HCT116 (cell line): ENCODE measurements around the gene SORL1. TPM values are rescaled to one million over a fixed set of nuclear protein-coding genes. Genes with fewer than 3 reads are reported as not detected.

Source experiments
- ATAC-seq: fragments of 200-7000 bp; cut with Tn5 transposase; 2 replicates; pipeline ENCODE4 v1.9.1; 2020; ENCODE audit warnings: mild to moderate bottlenecking, moderate library complexity
- BruUV-seq: library from RNA; stranded (reverse); fragments of 400-500 nt; replicated peaks from 2 replicates; lab custom pipeline; 2021; lab: Mats Ljungman, UMichigan
- CTCF ChIA-PET: fragments of 300-600 bp; sonication (Branson Sonifier 250); formaldehyde crosslinking; loops from one replicate; lab custom pipeline; 2021; ENCODE audit warnings: antibody characterized with exemption; lab: Charles Lee
- POLR2A ChIA-PET: fragments of 300-600, 350-600 bp; sonication (Branson Sonifier 250); formaldehyde crosslinking; loops from one replicate; lab custom pipeline; 2021; ENCODE audit warnings: antibody characterized with exemption; lab: Charles Lee
- RAD21 ChIA-PET, 2 experiments: fragments of 300-600 bp; sonication (Branson Sonifier 250); formaldehyde crosslinking; loops; one replicate each; lab custom pipeline; 2023; ENCODE audit warnings: low total read pairs in 2 of 2; ENCODE audit not compliant: uncharacterized antibody in 2 of 2, unreplicated experiment in 2 of 2, low non-redundant PET in 1 of 2; lab: Charles Lee
- DNase-seq: peaks from one replicate; pipeline ENCODE4 v3.0.0-alpha.2; 2010; ENCODE audit warnings: low read depth, low spot score
- H2AFZ ChIP-seq: fragments of 200-600 bp; shearing (Covaris generic), sonication (generic); 2 replicates; pipeline ENCODE4 v1.6.1; 2017; ENCODE audit warnings: low read depth, mixed run types, mixed read lengths, antibody characterized with exemption, low read length; ENCODE audit not compliant: poor library complexity, severe bottlenecking
- H3K27ac ChIP-seq: 2 replicates; pipeline ENCODE4 v1.5.1; 2012; ENCODE audit warnings: low read depth, low read length
- H3K27me3 ChIP-seq: fragments of 200-600 bp; sonication (generic); 2 replicates; pipeline ENCODE4 v1.6.1; 2016; ENCODE audit warnings: mixed run types, low read length, mixed read lengths; ENCODE audit not compliant: insufficient read depth
- H3K36me3 ChIP-seq, 2 experiments: fragments of 200-500 bp in 1 of 2; fragments of 200-600 bp in 1 of 2; sonication (Bioruptor generic) in 1 of 2; sonication (generic) in 1 of 2; 2 replicates each; pipeline versions ENCODE4 v1.5.1 to v1.6.1; 2014 to 2016; ENCODE audit warnings: low read length in 2 of 2, inconsistent platforms in 1 of 2, mixed read lengths in 1 of 2, mixed run types in 1 of 2; ENCODE audit not compliant: insufficient read depth in 2 of 2, control insufficient read depth in 1 of 2
- H3K4me1 ChIP-seq, 2 experiments: fragments of 200-600 bp in 1 of 2; sonication (generic) in 1 of 2; 2 replicates each; pipeline versions ENCODE4 v1.5.1 to v1.6.1; 2012 to 2017; ENCODE audit warnings: low read length in 2 of 2, inconsistent platforms in 1 of 2, mild to moderate bottlenecking in 1 of 2, mixed read lengths in 1 of 2, mixed run types in 1 of 2, moderate library complexity in 1 of 2; ENCODE audit not compliant: insufficient read depth in 2 of 2, control insufficient read depth in 1 of 2
- H3K4me2 ChIP-seq: fragments of 200-600 bp; sonication (generic); 2 replicates; pipeline ENCODE4 v1.6.1; 2017; ENCODE audit warnings: mixed run types, low read length, mixed read lengths
- H3K4me3 ChIP-seq, 2 experiments: fragments of 200-600 bp in 1 of 2; sonication (generic) in 1 of 2; replicated peaks in 1 of 2; 2 replicates each; pipeline ENCODE4 v1.5.1; 2011 to 2016; ENCODE audit warnings: low read length in 2 of 2, control low read depth in 1 of 2, low read depth in 1 of 2, mild to moderate bottlenecking in 1 of 2, mixed read lengths in 1 of 2, mixed run types in 1 of 2
- H3K79me2 ChIP-seq: fragments of 200-600 bp; sonication (generic); 2 replicates; pipeline ENCODE4 v1.6.1; 2017; ENCODE audit warnings: mild to moderate bottlenecking, mixed run types, low read length, moderate library complexity, mixed read lengths; ENCODE audit not compliant: insufficient read depth
- H3K9ac ChIP-seq: fragments of 200-600 bp; sonication (generic); 2 replicates; pipeline ENCODE4 v1.6.1; 2016; ENCODE audit warnings: low read length, mixed read lengths
- H3K9me2 ChIP-seq: fragments of 200-600 bp; sonication (generic), shearing (Covaris generic); 2 replicates; pipeline ENCODE4 v1.6.1; 2017; ENCODE audit warnings: mixed run types, mild to moderate bottlenecking, moderate library complexity; ENCODE audit not compliant: insufficient read depth
- H3K9me3 ChIP-seq, 2 experiments: fragments of 200-500 bp in 1 of 2; fragments of 200-600 bp in 1 of 2; sonication (Bioruptor generic) in 1 of 2; sonication (generic) in 1 of 2; 2 replicates each; pipeline ENCODE4 v1.6.1; 2014 to 2017; ENCODE audit warnings: low read length in 2 of 2, mixed read lengths in 2 of 2, inconsistent platforms in 1 of 2, low read depth in 1 of 2, mild to moderate bottlenecking in 1 of 2, mixed run types in 1 of 2, moderate library complexity in 1 of 2; ENCODE audit not compliant: control insufficient read depth in 1 of 2, insufficient read depth in 1 of 2
- H4K20me1 ChIP-seq: fragments of 200-600 bp; sonication (generic), shearing (Covaris generic); 2 replicates; pipeline ENCODE4 v1.6.1; 2017; ENCODE audit warnings: mixed run types, mild to moderate bottlenecking, moderate library complexity; ENCODE audit not compliant: insufficient read depth
- ATF3 ChIP-seq: IDR thresholded peaks from 2 replicates; pipeline ENCODE4 v1.6.1; 2012
- CBX3 ChIP-seq: IDR thresholded peaks from 2 replicates; pipeline ENCODE4 v1.6.1; 2012; ENCODE audit warnings: low read depth
- CTCF ChIP-seq, 3 experiments: fragments of 200-600 bp in 1 of 3; sonication (generic) in 1 of 3; IDR thresholded peaks in 2 of 3; conservative IDR thresholded peaks in 1 of 3; 2 replicates each; pipeline ENCODE4 v1.5.1; 2012 to 2017; ENCODE audit warnings: low read depth in 2 of 3, low read length in 2 of 3, antibody characterized with exemption in 1 of 3, borderline replicate concordance in 1 of 3, control low read depth in 1 of 3, mild to moderate bottlenecking in 1 of 3, mixed read lengths in 1 of 3, mixed run types in 1 of 3, moderate library complexity in 1 of 3; ENCODE audit not compliant: insufficient read depth in 1 of 3
- ELF1 ChIP-seq: IDR thresholded peaks from 2 replicates; pipeline ENCODE4 v1.6.1; 2012; ENCODE audit warnings: low read depth, borderline replicate concordance
- EZH2 ChIP-seq: fragments of 200-600 bp; sonication (generic); IDR thresholded peaks from 2 replicates; pipeline ENCODE4 v1.6.1; 2017; ENCODE audit warnings: antibody characterized with exemption, mixed run types
- FOSL1 ChIP-seq: IDR thresholded peaks from 2 replicates; pipeline ENCODE4 v1.6.1; 2012; ENCODE audit warnings: low read depth
- JUND ChIP-seq: IDR thresholded peaks from 2 replicates; pipeline ENCODE4 v1.6.1; 2012
- MAX ChIP-seq: IDR thresholded peaks from 2 replicates; pipeline ENCODE4 v1.6.1; 2012
- POLR2A ChIP-seq: IDR thresholded peaks from 2 replicates; pipeline ENCODE4 v1.7.0; 2011; ENCODE audit warnings: borderline replicate concordance; ENCODE audit not compliant: insufficient read depth, insufficient read length; ENCODE audit errors: extremely low read depth
- RAD21 ChIP-seq: IDR thresholded peaks from 2 replicates; pipeline ENCODE4 v1.6.1; 2012; ENCODE audit warnings: low read depth, mild to moderate bottlenecking
- SIN3A ChIP-seq: IDR thresholded peaks from 2 replicates; pipeline ENCODE4 v1.6.1; 2012; ENCODE audit warnings: low read depth
- SP1 ChIP-seq: IDR thresholded peaks from 2 replicates; pipeline ENCODE4 v1.6.1; 2012; ENCODE audit warnings: low read depth
- SRF ChIP-seq: IDR thresholded peaks from 2 replicates; pipeline ENCODE4 v1.6.1; 2012; ENCODE audit warnings: low read depth
- YY1 ChIP-seq: IDR thresholded peaks from 2 replicates; pipeline ENCODE4 v1.6.1; 2011; ENCODE audit warnings: low read length, low read depth, moderate library complexity, mild to moderate bottlenecking; ENCODE audit not compliant: insufficient replicate concordance; ENCODE audit errors: extremely low read depth
- ZBTB33 ChIP-seq: IDR thresholded peaks from 2 replicates; pipeline ENCODE4 v1.6.1; 2011; ENCODE audit warnings: mild to moderate bottlenecking, low read length, moderate library complexity; ENCODE audit not compliant: insufficient replicate concordance; ENCODE audit errors: extremely low read depth
- ZNF274 ChIP-seq: fragments of 200-500 bp; sonication (Bioruptor generic); IDR thresholded peaks from 2 replicates; pipeline ENCODE4 v1.6.1; 2014; ENCODE audit warnings: mild to moderate bottlenecking, low read depth, low read length, inconsistent platforms
- intact Hi-C: fragments of 100-400 bp; cut with micrococcal nuclease; formaldehyde crosslinking; loops from 2 replicates; pipeline ENCODE4 v1.10.0; 2022
- total RNA-seq: library from RNA; stranded (reverse); gene quantifications from one replicate; pipeline ENCODE4 v1.2.1, GENCODE V29; 2021; ENCODE audit not compliant: unreplicated experiment

The SORL1 gene
- total RNA-seq, 1 experiment from 2014 or later = 17.4 TPM

- intact Hi-C loops = no loop called here
- BruUV-seq = no TSS peak
- TF ChIP-seq SIN3A = no peak
- TF ChIP-seq SRF = no peak
- peak; percentile 43; the same call in 1 of the 2 replicates for TF ChIP-seq JUND
- TF ChIP-seq SP1 = no peak
- no peak for TF ChIP-seq ATF3
- peak; percentile 42; the same call in 1 of the 2 replicates for TF ChIP-seq FOSL1
- peak; percentile 37; the same call in 1 of the 2 replicates for TF ChIP-seq CBX3
- TF ChIP-seq ELF1 = no peak
- TF ChIP-seq CTCF (IDR thresholded peaks at IDR 0.05 in 2 of 3, conservative IDR thresholded peaks at IDR 0.05 in 1 of 3; ENCODE audit: borderline replicate concordance in 1 of 3, insufficient read depth in 1 of 3, low read depth in 2 of 3, low read length in 2 of 3) = no peak
- TF ChIP-seq YY1 = no peak
- no peak for TF ChIP-seq ZBTB33
- TF ChIP-seq POLR2A = no peak
- no peak for TF ChIP-seq ZNF274
- TF ChIP-seq EZH2 = no peak
- no peak for TF ChIP-seq RAD21
- peak; percentile 55; the same call in 1 of the 2 replicates for TF ChIP-seq MAX
Measured at GRCh38 chr11:121553806-121554205, 101.7 kb downstream of the SORL1 start.

More at GRCh38 chr11:121553806-121554205, 101.7 kb downstream of the SORL1 start:
- Histone ChIP-seq H3K4me3 (no peak overlapping the region), H3K9me3 (no peaks in the 10 kb centered on the region), H4K20me1 (no peaks in the 10 kb centered on the region), H3K27me3 (no peaks in the 10 kb centered on the region), H2AFZ (no peak overlapping the region), H3K9me2 (no peaks in the 10 kb centered on the region), H3K36me3 (no peaks in the 10 kb centered on the region), H3K4me1 (peaks cover 11 to 20% of the 10 kb centered on the region in 2 experiments; a peak in 3 of 4 replicates), H3K9ac (no peak overlapping the region), H3K79me2 (no peaks in the 10 kb centered on the region), H3K4me2 (peak overlapping the region; percentile 48), H3K27ac (no peak overlapping the region)
- DNase-seq (peak; percentile 36), ATAC-seq (peak; percentile 85)
- RAD21 ChIA-PET = no interaction called here
- CTCF ChIA-PET = no interaction called here
- POLR2A ChIA-PET = no interaction called here
